Tibial nerve (tissue), 4 donors: ENCODE results near the gene TBC1D26. TPM values are rescaled to one million over a fixed set of nuclear protein-coding genes. Genes with fewer than 3 reads are reported as not detected.
"Not testable (repeated sequence)": the region's sequence is repeated elsewhere in the genome, so short reads cannot be mapped to it uniquely, and the experiment has no call there.

Experiments used
- DNase-seq, 2 donors: peaks; one replicate each; pipeline ENCODE4 v3.0.0-alpha.2; 2019; ENCODE audit warnings: low spot score in 2 of 2
- H3K27ac ChIP-seq, 4 donors: fragments of 200-600 bp; sonication (generic) in 3 of 4; one replicate each; pipeline ENCODE4 v1.5.1; 2017 to 2019; ENCODE audit warnings: mild to moderate bottlenecking in 1 of 4
- H3K27me3 ChIP-seq, 2 donors: fragments of 200-600 bp; sonication (generic) in 1 of 2; one replicate each; pipeline versions ENCODE4 v1.5.1 to v1.6.0; 2017 to 2019
- H3K36me3 ChIP-seq, 3 donors: fragments of 200-600 bp; sonication (generic); one replicate each; pipeline ENCODE4 v1.5.1; 2018 to 2019
- H3K4me1 ChIP-seq, 4 donors: fragments of 200-600 bp; sonication (generic) in 3 of 4; one replicate each; pipeline ENCODE4 v1.5.1; 2017 to 2019
- H3K4me3 ChIP-seq, 4 donors: fragments of 200-600 bp; sonication (generic) in 3 of 4; one replicate each; pipeline ENCODE4 v1.5.1; 2017 to 2019; ENCODE audit warnings: mild to moderate bottlenecking in 1 of 4, moderate library complexity in 1 of 4
- H3K9me3 ChIP-seq, 4 donors: fragments of 200-600 bp; sonication (generic) in 3 of 4; one replicate each; pipeline ENCODE4 v1.5.1; 2017 to 2019
- EP300 ChIP-seq, 2 donors: sonication (generic); formaldehyde crosslinking; IDR thresholded peaks; one replicate each; pipeline ENCODE4 v1.6.1; 2017; ENCODE audit warnings: antibody characterized with exemption in 2 of 2, mild to moderate bottlenecking in 1 of 2
- POLR2A ChIP-seq, 2 donors: fragments of 450-650 bp; IDR thresholded peaks; one replicate each; pipeline ENCODE4 v1.6.1; 2017; ENCODE audit warnings: antibody characterized with exemption in 2 of 2, mild to moderate bottlenecking in 2 of 2, moderate library complexity in 2 of 2
- WGBS, 2 donors: methylation state at CpG; one replicate each; pipeline ENCODE4 v1.1.5; 2018; 5-methylcytosine and 5-hydroxymethylcytosine counted together
- total RNA-seq, 4 donors: library from RNA; depleted of rRNA; stranded (reverse); fragments of >200 nt; gene quantifications; one replicate each; pipeline ENCODE4 v1.1.0, GENCODE V29; 2016
- TF ChIP-seq, protein P1 (sequence below), 5 experiments: fragments of 200-600 bp in 3 of 5; fragments of 450-650 bp in 2 of 5; sonication (generic) in 3 of 5; IDR thresholded peaks; one replicate each; pipeline ENCODE4 v1.5.1; 2016 to 2019; ENCODE audit warnings: antibody characterized with exemption in 5 of 5, mild to moderate bottlenecking in 3 of 5, moderate library complexity in 2 of 5

The TBC1D26 gene
- total RNA-seq, 4 donors from 2014 or later, result 0.59 TPM; not detected in 3

DNA sequence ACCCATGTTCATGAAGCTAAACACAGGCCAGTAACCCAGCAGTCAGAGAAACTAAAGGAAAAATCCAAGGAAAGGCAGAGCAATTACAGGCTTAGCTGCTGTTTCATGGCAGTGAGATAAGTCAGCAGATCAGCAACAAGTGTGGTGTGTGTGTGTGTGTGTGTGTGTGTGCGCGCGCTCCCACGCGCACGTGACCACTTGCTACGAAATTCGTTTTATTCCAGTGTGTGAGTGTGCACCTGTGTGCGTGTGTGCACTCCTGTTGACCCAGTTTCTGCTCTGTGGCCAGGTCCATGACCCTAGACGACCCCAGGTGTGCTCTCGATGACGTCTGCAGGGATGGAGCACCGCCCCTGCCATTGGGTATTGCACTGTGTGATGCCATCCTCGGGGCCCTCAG is 1.5 kb upstream of the TBC1D26 start:
- 90% methylated on average over 9 of the region's 14 CpGs; no CpG with 5 or more reads in 1 of the 2 donors for WGBS, 2 donors
- H3K4me1 ChIP-seq, H3K4me3 ChIP-seq, H3K27me3 ChIP-seq, H3K9me3 ChIP-seq, H3K36me3 ChIP-seq, DNase-seq, H3K27ac ChIP-seq: not testable (repeated sequence)

DNA sequence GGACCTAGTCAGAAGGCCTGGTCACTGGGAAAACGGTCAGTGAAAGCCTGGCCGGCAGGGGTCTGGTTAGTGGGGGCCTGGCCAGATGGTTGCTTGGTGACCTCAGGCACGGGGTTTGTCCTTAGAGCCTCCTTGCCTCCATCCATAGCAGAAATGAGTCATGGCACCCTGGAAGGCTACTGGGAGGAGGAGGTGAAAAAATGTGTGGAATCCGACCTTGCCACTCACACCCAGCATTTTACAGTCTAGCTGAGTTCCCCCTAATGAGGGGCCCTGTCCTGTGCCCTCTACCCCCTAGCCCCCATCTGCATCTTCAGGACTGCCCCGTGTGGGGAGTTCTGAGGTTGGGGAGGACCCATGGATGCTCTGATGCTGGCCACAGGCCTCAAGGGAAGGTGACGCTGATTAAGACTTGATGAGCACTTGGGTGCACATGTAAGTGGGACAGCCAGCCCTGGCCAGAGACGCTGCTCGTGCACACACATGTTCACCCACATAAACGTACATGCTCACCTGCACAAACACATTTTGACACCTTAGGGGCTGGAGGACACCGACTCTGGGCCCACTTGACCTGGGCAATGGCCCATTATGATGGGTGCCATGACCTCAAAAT is 1.2 kb downstream of the TBC1D26 start:
- not testable (repeated sequence) for H3K36me3 ChIP-seq, DNase-seq, H3K27me3 ChIP-seq, H3K9me3 ChIP-seq, H3K4me1 ChIP-seq, H3K27ac ChIP-seq, H3K4me3 ChIP-seq
- WGBS, 2 donors, result 73 to 88% methylated on average over 5 of the region's 10 CpGs

GRCh38 chr17:15736578-15736977 is 4.5 kb downstream of the TBC1D26 start:
- WGBS, 2 donors, result 36 to 67% methylated on average over 3 to 5 of the region's 5 CpGs
- DNase-seq, H3K36me3 ChIP-seq, H3K4me1 ChIP-seq, H3K27ac ChIP-seq, H3K27me3 ChIP-seq, H3K4me3 ChIP-seq, H3K9me3 ChIP-seq: not testable (repeated sequence)

DNA sequence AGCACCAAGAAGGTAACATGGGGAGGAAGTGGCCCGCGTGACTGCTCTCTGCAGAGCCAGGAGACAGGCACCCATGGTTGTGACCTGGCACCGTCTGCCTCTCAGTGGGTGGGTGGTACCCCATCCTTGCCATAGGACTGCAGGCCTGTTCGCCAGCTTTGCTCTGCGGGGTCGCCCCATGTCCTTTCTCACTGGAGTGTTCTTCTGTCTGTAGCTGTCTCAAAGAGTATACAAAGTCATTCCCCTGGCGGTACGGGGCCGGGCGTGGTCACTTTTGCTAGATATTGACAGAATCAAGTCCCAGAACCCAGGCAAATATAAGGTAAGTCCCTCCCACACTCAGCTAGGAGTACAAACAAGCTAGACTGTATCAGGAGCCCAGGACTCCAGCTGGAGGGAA is 6.0 kb downstream of the TBC1D26 start:
- H3K9me3 ChIP-seq, result no peaks in the 10 kb centered on the region
- H3K36me3 ChIP-seq, result no peaks in the 10 kb centered on the region
- 86 to 87% methylated on average over 10 of the region's 10 CpGs for WGBS, 2 donors
- no peak for TF ChIP-seq POLR2A (IDR thresholded peaks at IDR 0.05)
- TF ChIP-seq EP300 (IDR thresholded peaks at IDR 0.05), result no peak
- TF ChIP-seq, protein P1, sequence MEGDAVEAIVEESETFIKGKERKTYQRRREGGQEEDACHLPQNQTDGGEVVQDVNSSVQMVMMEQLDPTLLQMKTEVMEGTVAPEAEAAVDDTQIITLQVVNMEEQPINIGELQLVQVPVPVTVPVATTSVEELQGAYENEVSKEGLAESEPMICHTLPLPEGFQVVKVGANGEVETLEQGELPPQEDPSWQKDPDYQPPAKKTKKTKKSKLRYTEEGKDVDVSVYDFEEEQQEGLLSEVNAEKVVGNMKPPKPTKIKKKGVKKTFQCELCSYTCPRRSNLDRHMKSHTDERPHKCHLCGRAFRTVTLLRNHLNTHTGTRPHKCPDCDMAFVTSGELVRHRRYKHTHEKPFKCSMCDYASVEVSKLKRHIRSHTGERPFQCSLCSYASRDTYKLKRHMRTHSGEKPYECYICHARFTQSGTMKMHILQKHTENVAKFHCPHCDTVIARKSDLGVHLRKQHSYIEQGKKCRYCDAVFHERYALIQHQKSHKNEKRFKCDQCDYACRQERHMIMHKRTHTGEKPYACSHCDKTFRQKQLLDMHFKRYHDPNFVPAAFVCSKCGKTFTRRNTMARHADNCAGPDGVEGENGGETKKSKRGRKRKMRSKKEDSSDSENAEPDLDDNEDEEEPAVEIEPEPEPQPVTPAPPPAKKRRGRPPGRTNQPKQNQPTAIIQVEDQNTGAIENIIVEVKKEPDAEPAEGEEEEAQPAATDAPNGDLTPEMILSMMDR (IDR thresholded peaks at IDR 0.05), result no peak
- no peak overlapping the region for H3K4me3 ChIP-seq
- no peak overlapping the region for H3K27ac ChIP-seq
- H3K4me1 ChIP-seq, result no peaks in the 10 kb centered on the region
- DNase-seq, result no peak
- H3K27me3 ChIP-seq, result no peaks in the 10 kb centered on the region

GRCh38 chr17:15739259-15739658 is 7.2 kb downstream of the TBC1D26 start:
- not testable (repeated sequence) for H3K27ac ChIP-seq, H3K9me3 ChIP-seq, H3K4me3 ChIP-seq, DNase-seq, H3K36me3 ChIP-seq, H3K4me1 ChIP-seq, H3K27me3 ChIP-seq
- WGBS, 2 donors, result 82 to 84% methylated on average over 11 of the region's 11 CpGs

DNA sequence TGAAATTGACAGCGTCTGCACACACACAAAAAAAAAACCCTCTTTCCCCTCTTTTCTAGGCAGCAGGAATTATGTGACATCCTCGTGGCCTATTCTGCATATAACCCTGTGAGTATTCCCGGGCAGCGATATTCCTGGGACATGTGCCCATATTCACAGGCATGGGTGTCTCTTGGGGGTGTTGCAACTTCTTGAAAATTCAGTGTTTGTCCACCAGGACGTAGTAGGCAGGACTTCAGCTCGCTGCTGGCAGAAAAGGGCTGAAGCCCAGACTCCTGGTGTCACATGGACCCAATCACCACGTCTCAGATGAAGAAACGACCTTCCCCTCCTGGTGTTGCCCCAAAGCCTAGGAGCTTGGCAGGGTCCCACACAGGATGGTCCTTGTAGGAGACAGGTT is 8.0 kb downstream of the TBC1D26 start:
- H3K4me3 ChIP-seq, DNase-seq: not testable (repeated sequence)
- 51 to 68% methylated on average over 6 to 8 of the region's 8 CpGs for WGBS, 2 donors

DNA sequence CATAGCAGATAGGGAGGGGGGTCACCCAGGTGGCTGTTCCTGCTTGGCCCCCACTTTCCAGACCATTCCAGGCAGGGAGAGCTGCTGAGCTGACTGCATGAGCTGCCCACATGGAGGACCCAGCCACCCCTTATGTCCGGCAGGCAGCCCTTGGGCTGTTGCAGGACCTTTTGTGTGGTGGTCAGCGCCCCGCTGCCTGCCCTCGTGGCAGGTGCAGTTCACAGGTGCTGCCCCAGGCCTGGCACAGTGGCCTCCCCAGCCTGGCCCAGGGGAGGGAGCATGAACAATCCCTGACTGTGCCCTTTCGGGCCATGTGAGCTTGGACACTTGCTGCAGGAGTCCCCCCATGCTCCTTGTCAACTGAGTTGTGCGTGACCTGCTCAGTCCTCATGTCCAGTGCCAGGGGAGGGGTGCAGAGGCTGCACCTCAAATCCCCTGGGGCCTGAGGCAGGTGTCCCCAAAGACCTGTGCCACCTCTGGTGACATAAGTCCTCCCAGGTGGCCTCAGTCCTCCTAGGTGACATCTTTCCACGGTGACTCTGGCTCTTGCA is 8.6 kb downstream of the TBC1D26 start:
- WGBS, 2 donors, result 88 to 94% methylated on average over 1 to 6 of the region's 7 CpGs
- no peak for DNase-seq
- Histone ChIP-seq H3K9me3 (no peaks in the 10 kb centered on the region), H3K27me3 (no peaks in the 10 kb centered on the region), H3K27ac (no peak overlapping the region), H3K4me1 (no peaks in the 10 kb centered on the region), H3K4me3 (no peak overlapping the region), H3K36me3 (no peaks in the 10 kb centered on the region)
- no peak for TF ChIP-seq EP300 (IDR thresholded peaks at IDR 0.05)
- TF ChIP-seq POLR2A (IDR thresholded peaks at IDR 0.05), result no peak
- TF ChIP-seq, protein P1 (IDR thresholded peaks at IDR 0.05), result no peak

More for the DNA sequence above, 8.0 kb downstream of the TBC1D26 start:
- H3K27ac ChIP-seq, H3K9me3 ChIP-seq, H3K4me1 ChIP-seq, H3K27me3 ChIP-seq, H3K36me3 ChIP-seq: not testable (repeated sequence)

- Histone ChIP-seq H3K4me1 (no peaks in the 10 kb centered on the region), H3K27me3 (no peaks in the 10 kb centered on the region), H3K27ac (no peak overlapping the region), H3K36me3 (no peaks in the 10 kb centered on the region), H3K9me3 (no peaks in the 10 kb centered on the region), H3K4me3 (no peak overlapping the region)
- no peak for DNase-seq
- WGBS, 2 donors, result 96 to 97% methylated on average over 5 to 6 of the region's 9 CpGs
- no peak for TF ChIP-seq POLR2A (IDR thresholded peaks at IDR 0.05)
- TF ChIP-seq, protein P1 (IDR thresholded peaks at IDR 0.05), result no peak
- TF ChIP-seq EP300 (IDR thresholded peaks at IDR 0.05), result no peak
Observed at GRCh38 chr17:15741624-15742023, 9.5 kb downstream of the TBC1D26 start.
